ENCODE results near the gene ARGLU1. TPM values are rescaled to one million over a fixed set of nuclear protein-coding genes. Genes with fewer than 3 reads are reported as not detected.
A peak's percentile ranks its signal among the peaks of the same experiment; 100 is the strongest.

Gene ARGLU1
- polyA plus RNA-seq, 3 donors: 22.4 to 168 (median 27.2) TPM

GRCh38 chr13:106500445-106500844 is 67.5 kb downstream of the ARGLU1 start:
- Histone ChIP-seq H4K20me1 (ENCODE audit: insufficient read depth, low read length) (no peaks in the 10 kb centered on the region), H3K36me3 (replicated peaks in 1 of 2; ENCODE audit: control insufficient read depth in 1 of 2, insufficient read depth in 2 of 2, low read length in 2 of 2) (no peaks in the 10 kb centered on the region), H2AFZ (ENCODE audit: insufficient read depth, low read depth, low read length, poor library complexity, severe bottlenecking) (no peak overlapping the region), H3K4me1 (ENCODE audit: control insufficient read depth in 1 of 2, insufficient read depth in 2 of 2, low read length in 2 of 2) (no peaks in the 10 kb centered on the region), H3K9ac (ENCODE audit: insufficient read depth, low read length, poor library complexity, severe bottlenecking) (no peak overlapping the region), H3K79me2 (ENCODE audit: insufficient read depth, low read length) (no peaks in the 10 kb centered on the region), H3K9me3 (replicated peaks in 1 of 2; ENCODE audit: control insufficient read depth in 1 of 2, insufficient read depth in 1 of 2, low read length in 2 of 2) (peaks cover 0 to 4% of the 10 kb centered on the region in 2 donors), H3K27ac (ENCODE audit: low read depth in 1 of 2, low read length in 2 of 2) (no peak overlapping the region), H3K4me2 (replicated peaks; ENCODE audit: extremely low read depth, low read length, poor library complexity, severe bottlenecking) (no peak overlapping the region), H3K27me3 (ENCODE audit: control insufficient read depth in 2 of 2, insufficient read depth in 2 of 2, low read length in 2 of 2) (peaks cover 27 to 34% of the 10 kb centered on the region in 2 donors), H3K4me3 (replicated peaks in 1 of 3; ENCODE audit: low read depth in 2 of 3, low read length in 3 of 3) (no peak overlapping the region)
- intact Hi-C loops (cut with micrococcal nuclease): no loop called here
- peaks cover 33 to 39% (median 37%) of the 10 kb centered on the region in 3 donors for H3K27me3 Mint-ChIP-seq (ENCODE audit: low read depth in 3 of 3)
- H3K4me1 Mint-ChIP-seq: peaks cover 6% of the 10 kb centered on the region
- DNase-seq: no peak
- no peak for TF ChIP-seq CTCF (IDR thresholded peaks at IDR 0.05)
- H3K4me3 Mint-ChIP-seq: no peak overlapping the region
- H3K9me3 Mint-ChIP-seq: no peaks in the 10 kb centered on the region
- no peak overlapping the region for H3K27ac Mint-ChIP-seq
- 74% methylated on average over 3 of the region's 6 CpGs for WGBS (ENCODE audit: insufficient coverage)
- H3K36me3 Mint-ChIP-seq: no peaks in the 10 kb centered on the region

- no peaks in the 10 kb centered on the region for H3K79me2 ChIP-seq (ENCODE audit: insufficient read depth, low read length)
- no peaks in the 10 kb centered on the region for H3K4me1 ChIP-seq (ENCODE audit: control insufficient read depth in 1 of 2, insufficient read depth in 2 of 2, low read length in 2 of 2)
- Mint-ChIP-seq H3K36me3 (no peaks in the 10 kb centered on the region), H3K4me3 (no peak overlapping the region), H3K4me1 (peaks cover 6% of the 10 kb centered on the region), H3K9me3 (no peaks in the 10 kb centered on the region), H3K27ac (no peak overlapping the region), H3K27me3 (ENCODE audit: low read depth in 3 of 3) (peaks cover 34 to 40% (median 40%) of the 10 kb centered on the region in 3 donors)
- no peaks in the 10 kb centered on the region for H3K36me3 ChIP-seq (replicated peaks in 1 of 2; ENCODE audit: control insufficient read depth in 1 of 2, insufficient read depth in 2 of 2, low read length in 2 of 2)
- H3K27ac ChIP-seq (ENCODE audit: low read depth in 1 of 2, low read length in 2 of 2): no peak overlapping the region
- H3K4me3 ChIP-seq (replicated peaks in 1 of 3; ENCODE audit: low read depth in 2 of 3, low read length in 3 of 3): no peak overlapping the region
- WGBS (ENCODE audit: insufficient coverage): no CpG with 5 or more reads among the region's 4 CpGs
- intact Hi-C loops (cut with micrococcal nuclease): no loop called here
- peaks cover 32 to 39% of the 10 kb centered on the region in 2 donors for H3K27me3 ChIP-seq (ENCODE audit: control insufficient read depth in 2 of 2, insufficient read depth in 2 of 2, low read length in 2 of 2)
- peak in 2 of 3 donors; percentile 4 to 7 for DNase-seq
- no peak for TF ChIP-seq CTCF (IDR thresholded peaks at IDR 0.05)
- H4K20me1 ChIP-seq (ENCODE audit: insufficient read depth, low read length): no peaks in the 10 kb centered on the region
- H3K9me3 ChIP-seq (replicated peaks in 1 of 2; ENCODE audit: control insufficient read depth in 1 of 2, insufficient read depth in 1 of 2, low read length in 2 of 2): peaks cover 0 to 4% of the 10 kb centered on the region in 2 donors
- no peak overlapping the region for H3K9ac ChIP-seq (ENCODE audit: insufficient read depth, low read length, poor library complexity, severe bottlenecking)
- H2AFZ ChIP-seq (ENCODE audit: insufficient read depth, low read depth, low read length, poor library complexity, severe bottlenecking): no peak overlapping the region
- no peak overlapping the region for H3K4me2 ChIP-seq (replicated peaks; ENCODE audit: extremely low read depth, low read length, poor library complexity, severe bottlenecking)
These were observed 68.0 kb downstream of the ARGLU1 start for GRCh38 chr13:106499896-106500295.

Measured in CD14-positive monocyte (primary cell).